Esophagus (tissue), 2 donors: Measurements from ENCODE around the gene VIT. TPM values are rescaled to one million over a fixed set of nuclear protein-coding genes. Genes with fewer than 3 reads are reported as not detected.

Source experiments
- H3K27ac ChIP-seq, 2 donors: one replicate each; pipeline ENCODE4 v1.5.1; 2013; ENCODE audit warnings: low read depth in 2 of 2, mild to moderate bottlenecking in 2 of 2, inconsistent platforms in 1 of 2, low read length in 1 of 2, moderate library complexity in 1 of 2
- H3K27me3 ChIP-seq, 2 donors: one replicate each; pipeline ENCODE4 v1.6.1; 2013; ENCODE audit warnings: low read length in 2 of 2, control low read depth in 1 of 2, mild to moderate bottlenecking in 1 of 2; ENCODE audit not compliant: insufficient read depth in 2 of 2, control insufficient read depth in 1 of 2
- H3K36me3 ChIP-seq, 2 donors: one replicate each; pipeline ENCODE4 v1.6.1; 2013; ENCODE audit warnings: low read length in 1 of 2; ENCODE audit not compliant: control insufficient read depth in 2 of 2, insufficient read depth in 2 of 2
- H3K4me1 ChIP-seq, 2 donors: one replicate each; pipeline ENCODE4 v1.6.1; 2013; ENCODE audit warnings: low read length in 1 of 2; ENCODE audit not compliant: control insufficient read depth in 2 of 2, insufficient read depth in 2 of 2
- H3K4me3 ChIP-seq, 2 donors: one replicate each; pipeline ENCODE4 v1.5.1; 2013; ENCODE audit warnings: low read length in 2 of 2, mild to moderate bottlenecking in 2 of 2, low read depth in 1 of 2, moderate library complexity in 1 of 2
- H3K9me3 ChIP-seq, 2 donors: one replicate each; pipeline ENCODE4 v1.6.1; 2013; ENCODE audit warnings: mild to moderate bottlenecking in 2 of 2, low read depth in 1 of 2, low read length in 1 of 2, moderate library complexity in 1 of 2; ENCODE audit not compliant: control insufficient read depth in 2 of 2, insufficient read depth in 1 of 2
- WGBS, 2 donors: extraction: QIAGEN DNeasy Blood & Tissue Kit; methylation state at CpG; one replicate each; pipeline ENCODE4 v1.1.7; 2013; 5-methylcytosine and 5-hydroxymethylcytosine counted together
- polyA plus RNA-seq, 2 donors: library from polyadenylated mRNA; stranded (reverse); fragments of 200-250 nt; gene quantifications; one replicate each; pipeline ENCODE4 v1.2.3, GENCODE V29; 2013
- donor health status: healthy with polysubstance abuse.
- donor health status: Bipolar disorder and iron deficiency.

The VIT gene
- polyA plus RNA-seq, 2 donors: 2.8 to 4.0 TPM

DNA sequence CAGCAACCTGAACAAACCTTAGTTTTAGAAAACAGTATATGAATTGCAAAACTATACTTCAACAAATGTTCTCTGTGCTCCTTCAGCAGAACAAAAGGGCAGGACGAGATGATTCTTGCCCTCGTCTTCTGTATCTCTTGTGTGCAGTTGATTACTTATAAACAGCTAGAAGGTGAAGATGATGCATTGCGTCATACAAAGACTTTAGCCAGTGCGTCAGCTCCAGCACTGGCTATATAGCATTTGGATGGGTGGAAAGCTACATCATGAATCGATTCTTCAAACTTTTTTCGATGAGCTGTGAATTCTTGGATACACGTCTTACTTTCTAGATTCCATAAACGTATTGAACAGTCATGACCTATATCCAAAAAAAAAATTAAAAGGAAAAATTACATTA is 152.8 kb downstream of the VIT start:
- 97% methylated on average over 8 of the region's 8 CpGs for WGBS, 2 donors
- no peaks in the 10 kb centered on the region for H3K27me3 ChIP-seq
- peaks cover 4 to 5% of the 10 kb centered on the region in 2 donors for H3K36me3 ChIP-seq
- H3K27ac ChIP-seq: no peak overlapping the region
- no peaks in the 10 kb centered on the region for H3K4me1 ChIP-seq
- no peaks in the 10 kb centered on the region for H3K9me3 ChIP-seq
- H3K4me3 ChIP-seq: no peak overlapping the region

- H3K4me3 ChIP-seq: no peak overlapping the region
- H3K4me1 ChIP-seq: no peaks in the 10 kb centered on the region
- 63 to 77% methylated on average over 2 of the region's 2 CpGs for WGBS, 2 donors
- H3K36me3 ChIP-seq: peaks cover 2 to 3% of the 10 kb centered on the region in 2 donors
- H3K9me3 ChIP-seq: no peaks in the 10 kb centered on the region
- H3K27ac ChIP-seq: no peak overlapping the region
- H3K27me3 ChIP-seq: no peaks in the 10 kb centered on the region
Observed at GRCh38 chr2:36854241-36854640, 157.7 kb downstream of the VIT start.

GRCh38 chr2:36855429-36855828 is 158.9 kb downstream of the VIT start:
- no peaks in the 10 kb centered on the region for H3K4me1 ChIP-seq
- no peak overlapping the region for H3K4me3 ChIP-seq
- 97 to 99% methylated on average over 2 of the region's 2 CpGs for WGBS, 2 donors
- H3K27me3 ChIP-seq: no peaks in the 10 kb centered on the region
- no peaks in the 10 kb centered on the region for H3K9me3 ChIP-seq
- no peak overlapping the region for H3K27ac ChIP-seq
- peaks cover 0 to 2% of the 10 kb centered on the region in 2 donors for H3K36me3 ChIP-seq

GRCh38 chr2:36857713-36858112 is 161.2 kb downstream of the VIT start:
- Histone ChIP-seq H3K9me3 (no peaks in the 10 kb centered on the region), H3K4me1 (no peaks in the 10 kb centered on the region), H3K27me3 (no peaks in the 10 kb centered on the region), H3K27ac (no peak overlapping the region), H3K4me3 (no peak overlapping the region), H3K36me3 (peaks cover 0 to 2% of the 10 kb centered on the region in 2 donors)
- WGBS, 2 donors: 90 to 93% methylated on average over 5 of the region's 5 CpGs

DNA sequence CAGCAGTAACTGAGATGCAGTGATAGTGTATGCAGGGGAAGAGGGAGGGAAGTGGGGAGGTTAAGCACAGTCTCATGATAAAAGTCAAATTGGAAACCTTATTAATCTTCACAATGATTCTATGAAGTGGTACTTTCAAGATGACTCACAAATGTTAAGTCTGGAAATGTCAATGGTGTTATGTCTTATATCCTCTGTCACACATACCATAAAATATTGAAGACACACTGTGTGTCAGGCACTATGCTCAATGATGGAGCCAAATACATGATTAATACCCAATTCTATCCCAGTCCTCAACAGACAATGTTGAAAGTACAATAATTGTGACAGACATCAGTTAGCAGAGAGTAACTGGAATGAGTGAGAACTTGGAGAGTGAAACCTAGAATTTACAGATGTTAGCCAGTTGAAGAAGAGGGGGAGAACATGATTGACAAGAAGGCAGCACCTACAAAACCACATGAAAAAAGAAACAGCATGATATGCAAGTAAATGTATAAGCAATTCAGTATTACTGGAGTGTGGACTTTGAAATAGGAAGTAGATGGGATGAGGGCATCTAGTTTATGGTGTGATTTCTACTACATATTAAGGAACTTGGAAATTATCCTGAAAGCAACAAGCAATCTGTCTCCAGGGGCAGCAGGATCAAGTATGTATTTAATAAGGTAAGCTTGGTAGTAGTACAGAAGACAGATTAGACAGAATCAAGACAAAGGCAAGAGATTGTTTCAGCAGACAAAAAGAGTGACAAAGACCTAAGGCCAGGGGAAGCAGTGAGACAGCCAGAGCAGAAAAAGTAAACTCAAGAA is 162.3 kb downstream of the VIT start:
- Histone ChIP-seq H3K4me3 (no peak overlapping the region), H3K36me3 (peaks cover 0 to 2% of the 10 kb centered on the region in 2 donors), H3K27ac (no peak overlapping the region)

DNA sequence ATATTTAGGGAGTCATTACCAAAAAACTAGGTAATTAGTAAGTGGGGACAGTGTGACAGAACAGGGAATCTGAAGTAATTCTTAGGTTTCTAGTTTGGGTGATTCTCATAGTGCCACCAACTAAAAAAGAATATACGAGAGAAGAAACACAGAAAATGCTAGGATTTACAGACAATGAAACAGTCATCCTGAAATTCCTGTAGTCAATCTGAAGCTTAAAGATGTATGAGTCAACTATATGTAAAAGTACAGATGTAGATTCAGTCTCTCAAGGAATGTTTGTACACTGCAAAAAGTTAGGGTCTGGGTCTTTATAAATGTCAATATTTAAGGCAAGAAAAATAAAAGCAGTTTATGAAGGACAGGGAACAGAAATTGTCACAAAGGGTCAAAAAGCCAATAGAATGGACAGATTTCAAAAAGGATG is 162.9 kb downstream of the VIT start:
- H3K36me3 ChIP-seq: peaks cover 0 to 2% of the 10 kb centered on the region in 2 donors
- WGBS, 2 donors: 77 to 81% methylated on average over 1 of the region's 1 CpG
- H3K4me1 ChIP-seq: no peaks in the 10 kb centered on the region
- no peaks in the 10 kb centered on the region for H3K27me3 ChIP-seq
- H3K4me3 ChIP-seq: no peak overlapping the region
- no peaks in the 10 kb centered on the region for H3K9me3 ChIP-seq
- H3K27ac ChIP-seq: no peak overlapping the region

More for the DNA sequence above, 162.3 kb downstream of the VIT start:
- H3K9me3 ChIP-seq: no peaks in the 10 kb centered on the region
- no peaks in the 10 kb centered on the region for H3K4me1 ChIP-seq
- no peaks in the 10 kb centered on the region for H3K27me3 ChIP-seq

- 97% methylated on average over 2 of the region's 2 CpGs for WGBS, 2 donors
- H3K27me3 ChIP-seq: no peaks in the 10 kb centered on the region
- no peak overlapping the region for H3K4me3 ChIP-seq
Observed at GRCh38 chr2:36861896-36862295, 165.4 kb downstream of the VIT start.

More at GRCh38 chr2:36861896-36862295, 165.4 kb downstream of the VIT start:
- Histone ChIP-seq H3K9me3 (no peaks in the 10 kb centered on the region), H3K4me1 (no peaks in the 10 kb centered on the region), H3K27ac (no peak overlapping the region), H3K36me3 (peaks cover 0 to 2% of the 10 kb centered on the region in 2 donors)

Other genes starting within 250 kb of the VIT start
- 10 to 100 TPM in 1 of 2 donors, 1 to 10 TPM in 1; 8.6 to 11.7 TPM for gene FEZ2, start 98.5 kb upstream of the VIT start, polyA plus RNA-seq